ENCODE measurements around the gene HEYL.

DNA sequence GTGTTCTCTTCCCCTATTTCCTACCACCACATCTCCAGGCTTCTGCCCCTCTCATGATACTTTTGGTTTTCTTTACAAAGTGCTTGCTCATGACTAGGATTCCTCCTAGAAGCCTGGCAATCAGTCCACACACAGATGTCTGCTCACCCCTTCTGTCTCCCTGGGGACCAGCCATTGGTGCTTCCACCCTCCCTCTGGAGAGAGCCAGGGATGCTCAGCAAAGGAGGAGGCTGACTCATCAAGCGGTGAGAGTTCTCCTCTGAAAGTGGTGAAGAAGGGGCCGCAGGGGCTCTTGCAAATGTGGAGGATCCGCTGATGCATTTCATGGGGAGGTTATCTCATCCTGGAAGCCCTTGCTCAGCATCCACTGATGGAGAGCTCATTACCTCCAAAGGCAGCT lies 18.0 kb upstream of the HEYL start:
- TF ChIP-seq CTCF (IDR thresholded peaks at IDR 0.05; ENCODE audit: low read depth, low read length), result no peak
- TF ChIP-seq, protein P1, sequence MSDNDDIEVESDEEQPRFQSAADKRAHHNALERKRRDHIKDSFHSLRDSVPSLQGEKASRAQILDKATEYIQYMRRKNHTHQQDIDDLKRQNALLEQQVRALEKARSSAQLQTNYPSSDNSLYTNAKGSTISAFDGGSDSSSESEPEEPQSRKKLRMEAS (IDR thresholded peaks at IDR 0.05; ENCODE audit: low read depth, low read length), result no peak

Measured in NB4 (cell line).